NB4 (cell line): ENCODE results near the gene SLC66A2.
A peak's percentile ranks its signal among the peaks of the same experiment; 100 is the strongest.

ENCODE experiments used
- DNase-seq: peaks from one replicate; pipeline ENCODE4 v3.0.0; 2010; ENCODE audit warnings: low read depth
- H3K4me3 ChIP-seq: one replicate; pipeline ENCODE4 v1.5.1; 2011; ENCODE audit warnings: mild to moderate bottlenecking, low read depth, low read length, moderate library complexity
- MYC ChIP-seq: IDR thresholded peaks from 2 replicates; pipeline ENCODE4 v1.6.1; 2011; ENCODE audit warnings: low read depth, low read length
- POLR2A ChIP-seq: IDR thresholded peaks from 2 replicates; pipeline ENCODE4 v1.6.1; 2011; ENCODE audit warnings: mild to moderate bottlenecking; ENCODE audit not compliant: insufficient read length; ENCODE audit errors: extremely low read depth
- TF ChIP-seq, protein P1 (sequence below): IDR thresholded peaks from 2 replicates; pipeline ENCODE4 v1.6.1; 2011; ENCODE audit warnings: low read depth, low read length
- TF ChIP-seq, protein P2 (sequence below): IDR thresholded peaks from one replicate; pipeline ENCODE4 v1.5.1; 2012; ENCODE audit warnings: low read depth, low read length

The SLC66A2 gene

DNA sequence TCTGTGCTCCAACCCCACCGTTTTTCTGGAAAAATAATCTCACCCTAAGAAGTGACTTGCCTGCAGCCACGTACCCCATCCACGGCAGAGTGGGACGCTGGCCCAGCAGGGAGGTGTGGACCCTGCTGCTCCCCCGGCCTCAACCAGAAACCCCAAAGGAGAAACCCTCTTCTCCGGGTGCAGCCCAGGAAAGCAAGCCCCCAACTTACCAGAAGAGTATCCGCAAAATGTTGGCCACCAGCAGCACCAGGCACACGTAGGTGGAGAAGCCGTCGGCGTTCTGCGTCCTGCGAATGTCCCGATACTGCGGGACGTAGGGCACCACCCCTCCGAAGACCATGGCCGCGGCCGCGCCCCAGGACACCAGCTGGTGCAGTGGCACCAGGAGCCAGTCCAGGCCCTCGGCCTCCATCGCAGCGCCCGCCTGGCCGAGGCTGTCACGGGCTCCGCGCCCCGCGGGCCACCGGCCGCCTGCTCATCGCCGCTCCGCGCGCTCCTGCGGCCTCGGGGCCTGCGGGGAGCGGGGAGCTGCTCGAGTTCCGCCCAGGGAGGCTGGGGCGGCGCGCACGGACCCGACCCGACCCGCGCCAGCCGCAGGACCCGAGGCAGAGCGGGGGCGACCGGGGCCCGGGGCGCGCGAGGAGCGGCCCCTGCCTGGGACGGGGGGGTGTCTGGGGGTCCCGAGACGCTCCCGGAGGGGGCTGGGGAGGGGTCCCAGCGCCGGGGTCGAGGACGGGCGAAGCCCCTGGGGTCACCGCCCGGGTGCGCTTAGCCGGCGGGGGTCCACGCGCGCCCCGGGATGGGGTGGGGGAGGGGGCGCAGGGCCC lies 725 bp downstream of the SLC66A2 start:
- TF ChIP-seq, protein P1, sequence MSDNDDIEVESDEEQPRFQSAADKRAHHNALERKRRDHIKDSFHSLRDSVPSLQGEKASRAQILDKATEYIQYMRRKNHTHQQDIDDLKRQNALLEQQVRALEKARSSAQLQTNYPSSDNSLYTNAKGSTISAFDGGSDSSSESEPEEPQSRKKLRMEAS: no peak
- TF ChIP-seq POLR2A (no peak), MYC (no peak)
- TF ChIP-seq, protein P2, sequence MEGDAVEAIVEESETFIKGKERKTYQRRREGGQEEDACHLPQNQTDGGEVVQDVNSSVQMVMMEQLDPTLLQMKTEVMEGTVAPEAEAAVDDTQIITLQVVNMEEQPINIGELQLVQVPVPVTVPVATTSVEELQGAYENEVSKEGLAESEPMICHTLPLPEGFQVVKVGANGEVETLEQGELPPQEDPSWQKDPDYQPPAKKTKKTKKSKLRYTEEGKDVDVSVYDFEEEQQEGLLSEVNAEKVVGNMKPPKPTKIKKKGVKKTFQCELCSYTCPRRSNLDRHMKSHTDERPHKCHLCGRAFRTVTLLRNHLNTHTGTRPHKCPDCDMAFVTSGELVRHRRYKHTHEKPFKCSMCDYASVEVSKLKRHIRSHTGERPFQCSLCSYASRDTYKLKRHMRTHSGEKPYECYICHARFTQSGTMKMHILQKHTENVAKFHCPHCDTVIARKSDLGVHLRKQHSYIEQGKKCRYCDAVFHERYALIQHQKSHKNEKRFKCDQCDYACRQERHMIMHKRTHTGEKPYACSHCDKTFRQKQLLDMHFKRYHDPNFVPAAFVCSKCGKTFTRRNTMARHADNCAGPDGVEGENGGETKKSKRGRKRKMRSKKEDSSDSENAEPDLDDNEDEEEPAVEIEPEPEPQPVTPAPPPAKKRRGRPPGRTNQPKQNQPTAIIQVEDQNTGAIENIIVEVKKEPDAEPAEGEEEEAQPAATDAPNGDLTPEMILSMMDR: no peak
- peak overlapping the region; percentile 67 for H3K4me3 ChIP-seq
- peak; percentile 61 for DNase-seq

DNA sequence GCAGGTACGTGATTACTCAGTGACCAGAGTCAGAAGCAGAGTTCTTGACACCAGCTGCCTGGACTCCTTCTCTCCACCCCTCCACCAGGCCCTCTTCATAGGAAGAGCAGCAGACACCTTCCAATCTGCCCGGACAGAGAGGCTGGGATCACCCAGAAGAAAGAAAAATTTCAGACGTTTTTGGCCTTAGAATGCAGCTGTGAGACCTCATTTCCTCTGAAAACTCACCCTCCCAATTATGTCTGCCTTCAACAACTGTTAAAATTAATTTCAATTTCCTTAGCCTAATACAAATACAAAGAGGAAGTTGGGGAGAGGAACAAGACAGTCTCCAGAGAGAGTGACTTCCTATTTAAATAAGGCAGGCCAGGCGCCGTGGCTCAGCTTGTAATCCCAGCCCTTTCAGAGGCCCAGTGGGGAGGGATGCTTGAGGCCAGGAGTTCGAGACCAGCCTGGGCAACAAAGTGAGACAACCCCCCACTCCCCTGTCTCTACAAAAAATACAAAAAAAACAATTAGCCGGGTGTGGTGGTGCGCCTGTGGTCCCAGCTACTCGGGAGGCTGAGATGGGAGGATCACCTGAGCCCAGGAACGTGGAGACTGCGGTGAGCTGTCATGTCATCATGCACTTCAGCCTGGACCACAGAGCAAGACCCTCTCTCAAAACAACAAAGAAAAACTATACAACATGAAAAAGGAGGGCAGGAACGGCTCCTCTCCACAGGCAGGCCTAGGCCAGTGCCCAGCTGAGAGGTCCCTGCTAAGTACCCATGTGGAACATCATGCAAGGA lies 1.6 kb downstream of the SLC66A2 start:
- TF ChIP-seq, protein P1: no peak
- no peak for TF ChIP-seq POLR2A
- TF ChIP-seq MYC: peak; percentile 22; the same call in 1 of the 2 replicates
- TF ChIP-seq, protein P2: no peak

DNA sequence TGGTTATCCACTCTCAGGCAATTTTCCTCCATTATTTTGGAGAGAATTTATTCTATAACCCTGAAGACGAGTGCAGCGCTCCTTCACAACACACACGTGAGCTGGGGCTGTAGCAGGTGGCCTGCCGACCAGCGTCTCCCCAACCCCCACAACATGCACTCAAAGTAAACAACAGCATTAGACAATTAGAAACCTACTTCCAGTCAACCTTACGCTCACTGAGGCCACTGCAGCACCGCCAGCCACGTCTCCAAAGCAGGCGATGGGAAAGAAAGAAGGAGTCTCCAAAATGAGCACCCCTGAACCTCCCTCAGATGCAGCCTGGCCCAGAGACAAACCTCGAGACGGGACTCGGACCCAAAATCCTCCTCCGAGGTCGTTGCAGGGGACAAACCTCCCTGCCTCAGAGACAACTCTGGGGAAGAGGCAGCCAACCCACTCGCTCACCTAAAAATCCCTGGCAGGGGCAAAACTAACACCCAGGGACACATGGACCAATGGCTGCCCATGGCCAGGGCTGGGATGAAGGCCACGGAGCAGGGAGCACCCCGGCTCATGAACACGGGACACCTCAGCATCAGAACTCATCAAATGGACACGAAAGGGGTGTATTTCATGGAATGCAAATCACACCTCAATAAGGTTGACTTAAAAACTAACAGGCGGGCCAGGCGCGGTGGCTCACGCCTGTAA lies 2.6 kb downstream of the SLC66A2 start:
- no peak overlapping the region for H3K4me3 ChIP-seq
- no peak for DNase-seq
- TF ChIP-seq MYC (no peak), POLR2A (no peak)
- TF ChIP-seq, protein P1: no peak
- TF ChIP-seq, protein P2: no peak

More for the DNA sequence above, 1.6 kb downstream of the SLC66A2 start:
- H3K4me3 ChIP-seq: peak overlapping the region; percentile 67
- peak; percentile 93 for DNase-seq

DNA sequence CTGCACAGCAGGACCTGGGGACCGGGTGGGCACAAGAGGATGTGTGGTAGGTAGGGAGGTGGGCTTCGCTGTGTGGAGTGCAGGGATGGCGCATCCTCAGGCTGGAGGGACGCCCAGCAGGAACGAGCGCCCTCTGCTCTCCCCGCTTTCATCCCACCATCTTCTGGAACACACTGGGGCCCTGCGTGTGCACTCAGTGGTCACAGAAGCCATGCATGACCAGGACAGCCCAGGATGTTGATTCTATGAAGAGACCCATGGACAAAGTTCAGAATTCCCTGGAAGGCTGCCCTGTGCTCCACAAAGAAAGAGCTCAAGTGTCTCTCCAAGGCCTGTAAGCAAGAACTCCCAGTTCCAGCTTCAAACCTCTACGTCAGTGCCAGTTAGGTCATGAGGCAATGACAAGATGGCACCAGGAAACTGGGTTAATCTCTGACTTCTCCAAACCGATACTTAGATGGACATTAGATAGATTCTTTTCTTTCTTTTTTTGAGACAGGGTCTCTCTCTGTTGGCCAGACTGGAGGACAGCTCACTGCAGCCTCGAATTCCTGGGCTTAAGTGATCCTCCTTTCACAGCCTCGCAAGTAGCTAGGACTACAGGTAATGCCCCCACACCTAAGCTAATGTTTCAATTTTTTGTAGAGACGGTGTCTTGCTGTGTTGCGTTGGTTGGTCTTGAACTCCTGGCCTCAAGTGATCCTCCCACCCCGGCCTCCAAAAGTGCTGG lies 3.4 kb downstream of the SLC66A2 start:
- TF ChIP-seq, protein P1: no peak
- TF ChIP-seq, protein P2: no peak
- TF ChIP-seq POLR2A: no peak
- TF ChIP-seq MYC: no peak
- H3K4me3 ChIP-seq: no peak overlapping the region
- DNase-seq: no peak
